DND-41 (cell line): ENCODE data around the gene SLC11A1.

Experiments
- ATAC-seq: fragments of 200-7000 bp; cut with Tn5 transposase; 3 replicates; pipeline ENCODE4 v1.9.1; 2021; ENCODE audit warnings: low read depth; ENCODE audit not compliant: insufficient read depth
- DNase-seq: peaks from one replicate; pipeline ENCODE4 v3.0.0-alpha.2; 2020
- H2AFZ ChIP-seq: 2 replicates; pipeline ENCODE4 v1.6.0; 2012; ENCODE audit warnings: low read depth, low read length
- H3K27ac ChIP-seq: 2 replicates; pipeline ENCODE4 v1.5.1; 2012; ENCODE audit warnings: low read length, inconsistent platforms
- H3K27me3 ChIP-seq: fragments of 200-600 bp; sonication (generic); 2 replicates; pipeline ENCODE4 v1.6.0; 2012; ENCODE audit warnings: low read length, mild to moderate bottlenecking, inconsistent platforms; ENCODE audit not compliant: insufficient read depth, poor library complexity
- H3K36me3 ChIP-seq: 2 replicates; pipeline ENCODE4 v1.5.1; 2012; ENCODE audit warnings: low read length, inconsistent platforms; ENCODE audit not compliant: insufficient read depth
- H3K4me1 ChIP-seq: 2 replicates; pipeline ENCODE4 v1.5.1; 2012; ENCODE audit warnings: mild to moderate bottlenecking, low read length; ENCODE audit not compliant: insufficient read depth
- H3K4me2 ChIP-seq: 2 replicates; pipeline ENCODE4 v1.6.0; 2012; ENCODE audit warnings: mild to moderate bottlenecking, moderate library complexity, low read length, inconsistent platforms; ENCODE audit not compliant: insufficient read depth
- H3K4me3 ChIP-seq, 2 experiments: fragments of 200-600 bp in 1 of 2; shearing (Covaris generic) in 1 of 2; 2 replicates each; pipeline ENCODE4 v1.5.1; 2012 to 2016; ENCODE audit warnings: inconsistent platforms in 2 of 2, low read length in 2 of 2, mild to moderate bottlenecking in 2 of 2, low read depth in 1 of 2, moderate library complexity in 1 of 2
- H3K79me2 ChIP-seq: 2 replicates; pipeline ENCODE4 v1.6.0; 2012; ENCODE audit warnings: low read length, inconsistent platforms; ENCODE audit not compliant: insufficient read depth
- H3K9ac ChIP-seq: 2 replicates; pipeline ENCODE4 v1.6.0; 2012; ENCODE audit warnings: low read depth, mild to moderate bottlenecking, inconsistent platforms, low read length, moderate library complexity
- H3K9me3 ChIP-seq: 2 replicates; pipeline ENCODE4 v1.5.1; 2012; ENCODE audit warnings: low read length, moderate library complexity, mild to moderate bottlenecking, inconsistent platforms; ENCODE audit not compliant: insufficient read depth, severe bottlenecking
- H4K20me1 ChIP-seq: 2 replicates; pipeline ENCODE4 v1.6.0; 2012; ENCODE audit warnings: low read length; ENCODE audit not compliant: insufficient read depth
- EZH2 ChIP-seq: IDR thresholded peaks from 3 replicates; pipeline ENCODE4 v1.6.1; 2012; ENCODE audit warnings: borderline replicate concordance, low read depth, mild to moderate bottlenecking, moderate library complexity, low read length, inconsistent platforms; ENCODE audit not compliant: severe bottlenecking
- TF ChIP-seq, protein P1 (sequence below): IDR thresholded peaks from 2 replicates; pipeline ENCODE4 v1.5.1; 2012; ENCODE audit warnings: borderline replicate concordance, low read length, moderate library complexity, mild to moderate bottlenecking; ENCODE audit not compliant: poor library complexity, severe bottlenecking; ENCODE audit errors: extremely low read depth

SLC11A1 gene

DNA sequence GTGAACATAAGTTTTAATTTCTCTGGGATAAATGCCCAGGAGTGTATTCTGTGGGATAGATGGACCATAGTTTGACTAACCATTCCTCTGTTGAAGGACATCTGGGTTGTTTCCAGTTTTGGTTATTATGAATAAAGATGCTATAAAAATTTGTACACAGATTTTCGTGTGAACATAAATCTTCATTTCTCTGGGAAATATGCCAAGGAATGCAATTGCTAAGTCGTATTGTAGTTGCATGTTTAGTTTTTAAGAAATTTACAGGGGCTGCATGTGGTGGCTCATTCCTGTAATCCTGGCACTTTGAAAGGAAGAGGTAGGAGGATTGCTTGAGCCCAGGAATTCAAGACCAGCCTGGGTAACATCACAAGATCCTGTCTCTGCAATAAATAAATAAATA is 6.9 kb upstream of the SLC11A1 start:
- H3K9me3 ChIP-seq: no peaks in the 10 kb centered on the region

DNA sequence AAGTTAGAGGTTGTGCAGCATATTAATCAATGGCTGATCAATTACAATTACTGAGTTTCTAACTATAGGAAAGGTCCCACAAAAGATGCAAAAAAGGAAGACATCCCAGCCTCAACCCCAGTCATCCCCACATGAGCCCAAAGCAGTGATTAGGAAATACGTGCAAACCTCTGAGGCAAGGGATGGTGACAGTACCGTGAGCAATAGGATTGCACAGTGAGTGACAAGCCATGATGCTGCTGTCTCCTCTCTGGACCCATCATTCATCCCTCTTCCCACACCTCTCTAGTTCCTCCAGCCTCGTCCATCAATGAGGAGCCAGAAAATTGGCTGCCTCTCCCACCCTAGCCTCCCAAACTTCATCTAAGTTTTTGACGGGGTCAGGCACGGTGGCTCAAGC is 4.0 kb upstream of the SLC11A1 start:
- ATAC-seq (no peak), DNase-seq (no peak)
- no peaks in the 10 kb centered on the region for H3K4me1 ChIP-seq
- H3K4me3 ChIP-seq: no peak overlapping the region
- no peaks in the 10 kb centered on the region for H4K20me1 ChIP-seq
- no peaks in the 10 kb centered on the region for H3K79me2 ChIP-seq
- H3K36me3 ChIP-seq: no peaks in the 10 kb centered on the region
- no peak overlapping the region for H3K9ac ChIP-seq
- no peak overlapping the region for H2AFZ ChIP-seq
- TF ChIP-seq, protein P1, sequence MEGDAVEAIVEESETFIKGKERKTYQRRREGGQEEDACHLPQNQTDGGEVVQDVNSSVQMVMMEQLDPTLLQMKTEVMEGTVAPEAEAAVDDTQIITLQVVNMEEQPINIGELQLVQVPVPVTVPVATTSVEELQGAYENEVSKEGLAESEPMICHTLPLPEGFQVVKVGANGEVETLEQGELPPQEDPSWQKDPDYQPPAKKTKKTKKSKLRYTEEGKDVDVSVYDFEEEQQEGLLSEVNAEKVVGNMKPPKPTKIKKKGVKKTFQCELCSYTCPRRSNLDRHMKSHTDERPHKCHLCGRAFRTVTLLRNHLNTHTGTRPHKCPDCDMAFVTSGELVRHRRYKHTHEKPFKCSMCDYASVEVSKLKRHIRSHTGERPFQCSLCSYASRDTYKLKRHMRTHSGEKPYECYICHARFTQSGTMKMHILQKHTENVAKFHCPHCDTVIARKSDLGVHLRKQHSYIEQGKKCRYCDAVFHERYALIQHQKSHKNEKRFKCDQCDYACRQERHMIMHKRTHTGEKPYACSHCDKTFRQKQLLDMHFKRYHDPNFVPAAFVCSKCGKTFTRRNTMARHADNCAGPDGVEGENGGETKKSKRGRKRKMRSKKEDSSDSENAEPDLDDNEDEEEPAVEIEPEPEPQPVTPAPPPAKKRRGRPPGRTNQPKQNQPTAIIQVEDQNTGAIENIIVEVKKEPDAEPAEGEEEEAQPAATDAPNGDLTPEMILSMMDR: no peak
- no peak for TF ChIP-seq EZH2
- no peak overlapping the region for H3K4me2 ChIP-seq
- H3K9me3 ChIP-seq: no peaks in the 10 kb centered on the region
- H3K27ac ChIP-seq: no peak overlapping the region
- no peaks in the 10 kb centered on the region for H3K27me3 ChIP-seq

More for the DNA sequence above, 6.9 kb upstream of the SLC11A1 start:
- no peak for TF ChIP-seq EZH2
- TF ChIP-seq, protein P1: no peak
- H3K27me3 ChIP-seq: no peaks in the 10 kb centered on the region
- no peak for ATAC-seq
- DNase-seq: no peak
- H3K36me3 ChIP-seq: no peaks in the 10 kb centered on the region
- no peaks in the 10 kb centered on the region for H4K20me1 ChIP-seq
- H3K9ac ChIP-seq: no peak overlapping the region
- no peak overlapping the region for H3K27ac ChIP-seq
- H3K4me1 ChIP-seq: no peaks in the 10 kb centered on the region
- no peaks in the 10 kb centered on the region for H3K79me2 ChIP-seq
- H3K4me2 ChIP-seq: no peak overlapping the region
- no peak overlapping the region for H3K4me3 ChIP-seq
- no peak overlapping the region for H2AFZ ChIP-seq

DNA sequence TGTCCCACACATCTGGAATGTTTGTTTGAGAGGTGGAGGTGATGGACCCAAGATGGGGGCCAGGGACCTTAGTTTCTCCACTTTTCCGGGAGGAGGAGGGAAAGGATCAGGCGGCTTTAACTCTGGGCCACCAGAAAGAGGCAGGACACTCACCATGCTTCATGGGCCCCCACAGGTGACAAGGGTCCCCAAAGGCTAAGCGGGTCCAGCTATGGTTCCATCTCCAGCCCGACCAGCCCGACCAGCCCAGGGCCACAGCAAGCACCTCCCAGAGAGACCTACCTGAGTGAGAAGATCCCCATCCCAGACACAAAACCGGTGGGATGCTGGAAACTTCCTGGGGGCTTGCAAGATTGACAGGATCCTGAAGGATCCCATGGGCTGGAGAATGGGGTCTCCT is 712 bp downstream of the SLC11A1 start:
- no peak for ATAC-seq
- DNase-seq: no peak
- H3K4me1 ChIP-seq: no peaks in the 10 kb centered on the region
- H4K20me1 ChIP-seq: no peaks in the 10 kb centered on the region
- no peaks in the 10 kb centered on the region for H3K79me2 ChIP-seq
- no peaks in the 10 kb centered on the region for H3K27me3 ChIP-seq
- H3K4me2 ChIP-seq: no peak overlapping the region
- no peak overlapping the region for H3K4me3 ChIP-seq
- H3K36me3 ChIP-seq: no peaks in the 10 kb centered on the region
- H3K27ac ChIP-seq: no peak overlapping the region
- TF ChIP-seq, protein P1: no peak
- TF ChIP-seq EZH2: no peak
- H3K9ac ChIP-seq: no peak overlapping the region
- no peaks in the 10 kb centered on the region for H3K9me3 ChIP-seq
- no peak overlapping the region for H2AFZ ChIP-seq
